HG02884 (cell line): ENCODE measurements around the gene PRPF19.

Experiments used
- ATAC-seq: cut with Tn5 transposase; IDR thresholded peaks from one replicate; pipeline ENCODE4 v1.9.1; 2021; ENCODE audit warnings: mild to moderate bottlenecking, moderate library complexity; ENCODE audit not compliant: unreplicated experiment

The PRPF19 gene

DNA sequence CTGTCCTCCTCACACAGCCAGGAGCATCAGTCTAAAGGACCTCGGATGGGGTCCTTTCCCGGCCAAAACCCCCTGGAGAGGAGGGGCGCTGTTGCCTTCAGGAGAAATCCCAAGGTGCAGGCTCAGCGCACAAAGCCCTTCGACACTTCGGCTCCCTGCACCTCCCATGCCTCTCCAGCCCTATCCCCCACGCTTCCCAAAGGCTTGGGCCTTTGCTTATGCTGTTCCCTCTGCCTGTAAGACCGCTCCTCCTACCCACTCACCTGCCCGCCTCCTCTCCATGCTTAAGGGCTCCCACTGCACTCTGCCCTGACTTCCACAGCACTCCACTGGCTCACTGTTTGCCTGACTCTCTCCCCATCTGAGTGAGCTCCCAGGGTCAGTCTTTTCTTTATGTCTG is 32.1 kb upstream of the PRPF19 start:
- ATAC-seq = no peak

DNA sequence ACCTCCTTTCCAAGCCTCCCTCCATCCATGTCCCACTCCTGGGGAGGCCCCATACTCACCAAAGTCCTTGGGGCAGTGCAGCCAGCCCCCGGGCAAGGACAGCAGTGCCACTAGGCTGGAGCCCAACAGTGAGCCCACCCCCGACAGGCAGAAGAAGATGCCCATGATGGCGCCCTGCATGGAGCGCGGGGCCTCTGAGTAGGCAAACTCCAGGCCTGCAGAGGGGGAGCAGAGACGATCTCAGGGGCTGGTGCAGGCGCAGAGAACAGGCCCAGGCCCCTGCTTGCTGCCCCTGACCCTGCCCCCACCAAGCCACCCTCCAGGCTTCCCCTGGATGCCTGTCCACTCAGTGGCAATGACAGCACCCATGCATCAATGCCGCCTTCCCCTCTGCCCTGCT is 31.4 kb upstream of the PRPF19 start:
- no peak for ATAC-seq

DNA sequence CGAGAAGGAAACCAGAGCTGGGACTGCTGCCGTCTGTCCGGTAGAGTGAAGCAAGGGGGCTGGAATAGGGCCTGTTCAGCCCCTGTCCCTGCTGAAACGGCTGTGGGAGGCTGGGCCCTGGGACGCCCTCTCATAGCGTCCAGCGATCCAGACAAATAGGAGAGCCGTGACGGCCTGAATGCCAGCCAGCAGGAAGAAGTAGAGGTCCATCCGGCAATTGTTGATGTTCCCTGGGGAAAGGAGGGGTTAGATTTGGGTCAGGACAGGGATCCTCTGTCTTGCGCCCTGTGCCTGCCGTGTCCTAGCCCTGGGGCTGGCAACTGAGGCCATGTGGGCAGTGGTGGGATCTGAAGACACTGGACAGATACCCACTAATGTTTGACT is 30.8 kb upstream of the PRPF19 start:
- ATAC-seq = no peak

DNA sequence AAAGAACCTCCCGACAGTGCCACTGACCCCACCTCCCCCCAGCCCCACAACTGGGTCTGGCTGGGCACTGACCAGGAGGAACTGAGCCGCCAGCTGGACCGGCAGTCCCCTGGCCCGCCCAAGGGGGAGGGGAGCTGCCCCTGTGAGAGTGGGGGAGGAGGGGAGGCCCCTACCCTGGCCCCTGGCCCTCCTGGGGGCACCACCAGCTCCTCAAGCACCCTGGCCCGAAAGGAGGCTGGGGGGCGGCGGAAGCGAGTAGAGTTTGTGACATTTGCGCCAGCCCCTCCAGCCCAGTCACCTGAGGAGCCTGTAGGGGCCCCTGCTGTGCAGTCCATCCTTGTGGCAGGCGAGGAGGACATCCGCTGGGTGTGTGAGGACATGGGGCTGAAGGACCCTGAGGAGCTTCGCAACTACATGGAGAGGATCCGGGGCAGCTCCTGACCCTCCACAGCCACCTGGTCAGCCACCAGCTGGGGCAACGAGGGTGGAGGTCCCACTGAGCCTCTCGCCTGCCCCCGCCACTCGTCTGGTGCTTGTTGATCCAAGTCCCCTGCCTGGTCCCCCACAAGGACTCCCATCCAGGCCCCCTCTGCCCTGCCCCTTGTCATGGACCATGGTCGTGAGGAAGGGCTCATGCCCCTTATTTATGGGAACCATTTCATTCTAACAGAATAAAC is 30.2 kb upstream of the PRPF19 start:
- no peak for ATAC-seq

DNA sequence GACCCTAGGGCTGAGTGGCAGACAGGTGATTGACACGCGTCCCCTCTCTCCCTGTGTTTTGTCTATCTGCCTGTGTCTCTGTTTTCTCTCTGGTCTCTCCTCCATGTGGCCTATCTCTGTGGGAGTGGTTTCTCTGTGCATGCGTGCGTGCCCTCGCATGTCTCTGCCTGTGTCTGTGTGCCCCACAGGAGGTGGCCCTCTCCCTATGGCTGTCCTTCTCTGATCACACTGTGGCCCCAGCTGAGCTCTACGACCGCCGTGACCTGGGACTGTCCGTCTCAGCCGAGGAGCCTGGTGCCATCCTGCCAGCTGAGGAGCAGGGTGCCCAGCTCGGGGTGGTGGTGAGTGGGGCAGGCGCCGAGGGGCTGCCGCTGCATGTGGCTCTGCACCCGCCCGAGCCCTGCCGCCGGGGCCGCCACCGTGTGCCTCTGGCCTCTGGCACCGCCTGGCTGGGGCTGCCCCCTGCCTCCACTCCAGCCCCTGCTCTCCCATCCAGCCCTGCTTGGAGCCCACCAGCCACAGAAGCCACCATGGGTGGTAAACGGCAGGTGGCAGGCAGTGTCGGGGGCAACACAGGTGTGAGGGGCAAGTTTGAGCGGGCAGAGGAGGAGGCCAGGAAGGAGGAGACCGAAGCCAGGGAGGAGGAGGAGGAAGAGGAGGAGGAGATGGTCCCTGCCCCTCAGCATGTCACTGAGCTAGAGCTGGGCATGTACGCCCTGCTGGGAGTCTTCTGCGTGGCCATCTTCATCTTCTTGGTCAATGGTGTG is 29.5 kb upstream of the PRPF19 start:
- no peak for ATAC-seq

DNA sequence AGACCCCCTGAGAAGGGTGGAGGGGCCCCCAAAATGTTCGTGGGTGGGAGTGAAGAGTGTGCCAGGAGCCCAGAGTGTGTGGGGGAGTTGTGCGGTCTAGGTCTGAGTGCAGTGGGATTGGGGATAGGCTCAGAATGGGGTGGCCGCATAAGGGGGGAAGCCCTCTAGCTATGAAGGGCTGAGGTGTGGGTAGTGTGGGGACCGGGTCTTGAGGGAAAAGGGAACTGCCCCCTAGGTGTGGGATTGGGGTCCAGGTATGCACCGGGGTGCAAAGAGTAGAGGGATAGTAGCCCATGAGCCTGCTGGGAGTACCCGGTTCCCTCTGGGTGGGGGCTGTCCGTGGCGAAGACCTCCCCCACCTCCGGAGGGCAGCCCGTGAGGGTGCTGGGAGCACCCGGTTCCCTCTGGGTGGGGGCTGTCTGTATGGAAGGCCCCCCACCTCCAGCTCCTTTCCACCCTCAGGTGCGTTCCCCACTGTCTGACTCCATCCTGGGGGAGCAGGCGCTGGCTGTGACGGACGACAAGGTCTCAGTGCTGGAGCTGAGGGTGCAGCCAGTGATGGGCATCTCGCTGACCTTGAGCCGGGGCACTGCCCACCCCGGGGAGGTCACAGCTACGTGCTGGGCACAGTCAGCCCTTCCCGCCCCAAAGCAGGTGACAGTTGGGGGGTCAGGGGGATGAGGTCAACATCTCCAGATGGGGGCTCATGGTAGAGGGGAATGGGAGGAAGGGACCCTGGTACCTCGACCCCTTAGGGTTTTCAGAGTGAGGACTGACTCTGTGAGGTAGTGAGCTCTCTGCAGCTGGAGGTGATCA is 28.6 kb upstream of the PRPF19 start:
- no peak for ATAC-seq

DNA sequence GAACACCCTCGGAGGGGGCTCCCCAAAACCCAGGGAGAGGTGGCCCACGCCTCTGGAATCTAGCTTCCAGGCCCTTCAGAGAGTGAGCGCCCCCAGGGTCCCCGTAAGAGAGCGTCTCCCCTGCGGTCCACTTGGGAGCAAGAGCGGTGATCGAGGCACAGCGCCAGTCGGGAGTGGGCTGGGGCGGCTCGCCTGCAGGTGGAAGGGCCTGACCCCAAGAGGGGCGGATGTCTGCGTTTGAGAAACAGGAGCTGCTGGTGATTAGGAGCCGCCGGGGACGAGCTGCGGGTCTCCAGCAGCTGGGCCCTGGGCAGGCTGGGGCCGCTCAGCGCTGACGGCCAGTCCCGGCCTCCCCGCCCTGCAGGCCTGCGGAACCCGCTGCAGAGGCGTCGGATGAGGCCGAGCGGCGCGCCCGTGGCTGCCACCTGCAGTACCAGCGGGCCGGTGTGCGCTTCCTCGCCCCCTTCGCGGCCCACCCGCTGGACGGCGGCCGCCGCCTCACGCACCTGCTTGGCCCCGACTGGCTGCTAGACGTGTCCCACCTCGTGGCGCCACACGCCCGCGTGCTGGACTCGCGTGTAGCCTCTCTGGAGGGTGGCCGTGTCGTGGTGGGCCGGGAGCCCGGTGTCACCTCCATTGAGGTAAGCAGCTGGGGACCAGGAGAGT is 27.9 kb upstream of the PRPF19 start:
- no peak for ATAC-seq

DNA sequence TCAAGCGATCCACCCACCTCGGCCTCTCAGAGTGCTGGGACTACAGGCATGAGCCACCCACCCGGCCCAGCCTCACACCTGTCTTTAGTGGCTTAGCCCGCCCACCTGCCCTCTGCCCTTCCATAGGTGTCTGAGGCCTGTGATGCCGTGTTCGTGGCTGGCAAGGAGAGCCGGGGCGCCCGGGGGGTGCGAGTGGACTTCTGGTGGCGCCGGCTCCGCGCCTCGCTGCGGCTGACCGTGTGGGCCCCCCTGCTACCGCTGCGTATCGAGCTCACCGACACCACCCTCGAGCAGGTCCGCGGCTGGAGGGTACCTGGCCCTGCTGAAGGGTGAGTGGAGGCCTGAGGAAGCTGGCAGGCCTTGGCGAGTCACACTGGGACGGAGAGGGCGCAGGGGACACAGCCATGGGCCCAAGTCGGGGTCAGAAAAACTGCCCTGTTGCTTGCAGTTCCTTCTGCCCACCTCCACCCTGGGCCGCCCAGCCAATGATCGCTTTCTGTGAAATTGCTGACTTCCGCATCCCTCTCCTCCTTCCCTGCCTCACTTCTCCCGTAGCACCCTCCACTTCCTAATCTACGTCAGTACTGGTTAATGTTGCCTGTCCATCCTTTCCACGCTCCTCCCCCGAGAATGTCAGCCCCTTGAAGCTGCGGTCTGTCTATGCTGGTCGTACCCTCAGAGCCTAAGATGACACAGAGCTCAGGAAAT is 27.2 kb upstream of the PRPF19 start:
- ATAC-seq = no peak

DNA sequence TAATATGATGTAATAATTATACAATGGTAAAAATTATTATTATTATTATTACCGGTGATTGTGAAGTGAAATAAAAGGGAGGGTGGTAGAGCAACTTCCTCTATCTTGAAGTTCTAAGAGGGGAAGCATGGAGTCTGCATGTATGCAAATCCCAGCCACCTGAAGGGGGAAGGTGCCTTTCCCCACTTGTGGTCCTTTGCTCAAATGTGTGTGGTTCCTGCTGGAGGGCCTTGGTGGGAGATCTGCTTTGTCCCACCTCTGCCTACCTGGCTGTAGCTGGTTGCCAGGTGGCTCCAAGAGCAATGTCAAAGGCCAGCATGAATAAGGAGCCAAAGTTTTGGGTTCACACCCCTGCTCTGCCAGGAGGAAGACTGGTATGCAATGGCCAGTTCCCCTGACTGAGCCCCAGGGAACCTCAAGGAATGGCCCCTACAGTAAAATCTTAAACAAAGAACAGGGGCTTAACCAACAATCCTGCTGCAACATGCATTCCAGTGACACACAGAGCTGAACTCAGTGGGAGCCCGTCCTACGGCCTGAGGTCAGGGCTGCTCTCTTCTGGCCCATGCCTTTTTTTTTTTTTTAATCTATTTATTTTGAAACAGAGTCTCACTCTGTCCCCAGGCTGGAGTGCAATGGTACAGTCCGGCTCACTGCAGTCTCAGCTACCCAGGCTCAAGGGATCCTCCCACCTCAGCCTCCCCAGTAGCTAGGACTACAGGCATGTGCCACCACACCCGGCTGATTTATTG is 26.4 kb upstream of the PRPF19 start:
- ATAC-seq = no peak

DNA sequence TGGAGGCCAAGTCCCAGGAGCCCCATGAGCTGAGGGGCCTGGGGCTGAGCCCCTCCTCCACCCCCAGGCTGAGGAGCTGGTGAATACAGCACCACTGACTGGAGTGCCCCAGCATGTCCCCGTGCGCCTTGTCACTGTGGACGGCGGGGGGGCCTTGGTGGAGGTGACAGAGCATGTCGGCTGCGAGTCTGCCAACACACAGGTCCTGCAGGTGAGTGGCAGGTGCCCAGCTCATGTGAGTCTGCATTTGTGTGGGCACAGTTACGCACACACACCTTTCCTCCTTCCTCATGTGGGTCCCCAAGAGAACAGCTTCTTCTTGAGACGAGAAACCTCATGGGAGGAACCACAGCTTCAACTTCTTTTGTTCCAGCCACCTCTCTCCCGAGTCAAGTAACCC is 25.5 kb upstream of the PRPF19 start:
- ATAC-seq = no peak

DNA sequence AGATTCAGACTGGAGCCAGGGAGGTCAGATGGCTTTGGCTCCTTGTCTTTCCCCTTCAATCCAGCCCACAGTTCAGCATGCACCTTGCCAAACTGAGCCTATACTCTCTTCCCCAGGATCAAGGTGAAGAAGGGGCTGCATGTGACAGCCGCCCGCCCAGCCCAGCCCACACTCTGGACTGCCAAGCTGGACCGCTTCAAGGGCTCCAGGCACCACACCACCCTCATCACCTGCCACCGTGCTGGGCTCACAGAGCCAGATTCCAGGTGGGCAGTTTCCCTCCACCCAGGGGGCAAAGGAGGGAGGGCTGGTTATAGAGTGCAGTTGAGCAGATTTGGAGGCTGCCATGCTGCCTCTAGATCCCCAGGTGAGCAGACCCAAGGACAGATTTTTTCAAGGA is 24.0 kb upstream of the PRPF19 start:
- no peak for ATAC-seq

DNA sequence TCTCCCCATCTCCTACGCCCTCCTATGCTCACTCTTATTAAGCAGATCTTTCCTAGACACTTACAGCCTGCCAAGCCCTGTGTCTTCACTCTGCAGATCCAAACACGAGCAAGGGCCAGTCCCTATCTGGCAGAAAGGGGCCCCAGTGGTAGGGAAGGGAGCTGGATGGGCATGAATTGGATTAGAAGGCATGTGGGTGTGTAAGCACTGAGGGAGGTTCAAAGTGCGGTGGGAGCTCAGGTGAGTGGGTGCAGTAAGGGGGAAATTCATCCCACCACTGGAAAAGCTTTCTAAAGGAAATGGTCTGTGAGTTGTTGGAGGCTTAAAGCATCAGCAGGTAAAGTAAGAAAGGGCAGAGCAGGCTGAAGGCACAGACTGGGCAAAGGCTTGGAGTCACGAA is 23.4 kb upstream of the PRPF19 start:
- ATAC-seq = no peak

DNA sequence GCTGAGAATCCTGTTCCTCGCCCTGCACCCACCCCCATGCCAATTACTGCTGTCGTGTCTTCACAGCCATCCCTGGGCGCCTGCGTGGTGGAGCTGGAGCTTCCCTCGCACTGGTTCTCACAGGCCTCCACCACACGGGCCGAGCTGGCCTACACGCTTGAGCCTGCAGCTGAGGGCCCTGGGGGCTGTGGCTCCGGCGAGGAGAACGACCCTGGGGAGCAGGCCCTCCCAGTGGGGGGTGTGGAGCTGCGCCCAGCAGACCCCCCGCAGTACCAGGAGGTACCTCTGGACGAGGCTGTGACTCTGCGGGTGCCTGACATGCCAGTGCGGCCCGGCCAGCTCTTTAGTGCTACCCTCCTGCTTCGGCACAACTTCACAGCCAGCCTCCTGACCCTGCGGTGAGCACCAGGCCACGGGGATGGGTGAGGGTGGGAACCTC is 22.2 kb upstream of the PRPF19 start:
- no peak for ATAC-seq

DNA sequence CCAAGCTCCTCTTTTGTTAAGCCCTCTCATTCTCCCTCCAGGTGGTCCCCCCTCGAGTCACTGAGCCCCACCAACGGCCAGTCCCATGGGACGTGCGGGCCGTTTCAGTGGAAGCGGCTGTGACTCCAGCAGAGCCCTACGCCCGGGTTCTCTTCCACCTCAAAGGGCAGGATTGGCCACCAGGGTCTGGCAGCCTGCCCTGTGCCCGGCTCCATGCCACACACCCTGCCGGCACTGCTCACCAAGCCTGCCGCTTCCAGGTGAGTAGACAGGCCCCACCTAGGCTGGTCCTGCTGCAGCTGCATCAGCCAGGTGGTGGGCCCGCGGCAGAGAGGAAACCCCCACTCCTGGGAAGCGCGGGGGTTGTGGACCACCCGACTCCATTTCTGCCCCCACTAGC is 21.2 kb upstream of the PRPF19 start:
- no peak for ATAC-seq

DNA sequence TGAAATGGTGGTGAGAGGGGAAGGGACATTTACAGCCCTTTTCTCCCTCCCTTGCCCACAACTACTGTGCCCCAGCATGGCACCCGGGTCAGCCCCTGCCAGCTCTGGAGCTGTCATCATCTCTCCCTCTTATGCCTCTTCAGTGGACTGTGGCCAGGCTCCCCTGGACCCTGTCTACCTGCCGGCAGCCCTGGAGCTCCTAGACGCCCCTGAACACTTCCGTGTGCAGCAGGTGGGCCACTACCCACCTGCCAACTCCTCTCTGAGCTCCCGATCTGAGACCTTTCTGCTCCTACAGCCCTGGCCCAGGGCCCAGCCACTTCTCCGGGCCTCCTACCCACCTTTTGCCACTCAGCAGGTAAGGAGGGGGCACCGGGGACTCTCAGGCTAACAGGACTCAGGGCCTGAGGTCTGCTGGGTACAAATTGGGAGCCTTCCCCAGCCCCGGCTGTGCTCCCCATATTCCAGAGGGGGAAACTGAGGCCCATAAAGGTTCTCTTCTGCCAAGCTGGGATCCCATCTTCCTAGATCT is 20.7 kb upstream of the PRPF19 start:
- no peak for ATAC-seq

DNA sequence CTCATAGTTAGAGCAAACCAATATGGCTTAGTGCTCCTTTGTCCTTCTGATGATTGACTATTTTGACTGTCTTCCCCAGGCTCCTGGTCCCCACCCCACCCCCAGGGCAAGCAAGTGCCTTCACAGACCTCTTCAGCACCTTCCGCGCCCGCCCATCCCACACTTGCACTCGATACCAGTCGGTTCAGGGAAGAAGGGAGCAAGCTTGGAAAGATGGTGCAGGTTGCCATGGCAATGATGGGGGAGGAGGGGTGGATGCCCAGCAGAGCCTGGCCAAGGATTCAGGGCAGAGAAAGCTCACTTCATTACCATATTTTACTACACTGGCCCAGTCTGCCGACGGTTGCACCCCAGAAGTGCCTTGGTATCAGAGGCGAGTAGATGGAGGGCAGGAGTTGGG is 20.1 kb upstream of the PRPF19 start:
- ATAC-seq = no peak

DNA sequence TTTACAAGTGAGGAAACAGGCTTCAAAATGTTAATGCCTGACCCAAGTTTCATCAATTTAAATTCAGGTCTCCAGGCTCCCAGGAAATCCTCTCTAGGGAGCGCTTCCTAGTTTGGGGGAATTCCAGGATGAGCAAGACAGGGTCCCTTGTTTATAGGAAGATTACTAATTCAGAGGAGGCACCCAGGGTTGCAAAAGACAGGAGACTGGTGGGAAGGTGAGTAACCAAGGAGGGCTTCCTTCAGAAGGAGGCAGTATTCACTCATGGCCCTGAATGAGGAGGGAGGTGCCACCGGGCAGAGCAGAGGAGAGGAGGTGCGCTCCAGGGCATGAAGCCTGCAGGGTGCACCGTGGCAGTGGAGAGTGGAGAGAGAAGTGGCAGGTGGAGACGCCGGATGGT is 19.5 kb upstream of the PRPF19 start:
- no peak for ATAC-seq

DNA sequence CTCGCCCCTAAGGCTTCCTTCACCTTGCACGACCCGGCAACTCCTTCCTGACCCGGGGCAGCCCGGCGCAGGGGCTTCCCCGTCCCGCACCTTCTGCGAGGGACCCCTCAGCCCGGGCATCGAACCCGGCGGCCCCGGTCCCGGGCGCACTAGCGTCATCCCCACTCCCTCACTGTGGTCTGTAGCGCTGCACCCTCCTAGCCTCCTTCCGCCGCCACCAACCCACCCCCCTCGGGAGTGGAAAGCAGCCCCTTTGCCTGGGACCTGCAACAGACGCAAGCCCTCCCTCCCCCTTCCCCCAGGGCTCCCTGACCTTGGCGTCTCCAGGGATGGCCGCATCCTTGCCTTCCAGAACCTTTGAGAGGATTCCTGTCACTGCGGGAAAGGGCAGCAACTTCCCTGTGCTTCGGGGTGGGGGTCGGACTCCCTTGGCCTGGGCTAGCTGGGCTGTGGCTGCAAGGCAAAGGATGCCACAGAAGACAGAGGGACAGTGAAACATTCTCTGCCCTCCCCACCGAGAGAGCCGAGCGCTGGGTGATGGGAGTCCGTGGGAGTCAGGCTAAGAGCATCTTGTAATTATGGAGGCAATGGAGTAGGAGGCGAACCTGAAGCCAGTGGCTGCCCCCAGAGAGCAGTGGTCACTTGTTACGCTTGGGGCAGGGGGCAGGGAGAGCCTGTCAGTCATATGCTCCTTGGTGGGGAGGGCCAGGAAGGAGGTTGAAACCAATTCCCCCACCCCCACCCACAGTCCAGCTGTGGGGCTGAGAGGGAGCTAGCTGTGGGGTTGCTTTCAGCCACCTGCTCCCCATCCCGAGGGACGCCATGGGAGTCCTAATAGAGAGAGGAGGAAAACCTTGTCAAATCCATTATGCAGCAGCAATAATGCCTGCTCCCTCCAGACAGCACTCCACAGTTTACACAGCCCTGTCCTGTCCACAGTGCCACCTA is 18.8 kb upstream of the PRPF19 start:
- ATAC-seq = no peak
